GM12892 (cell line): ENCODE data around the gene TMEM107.

Experiments used
- DNase-seq: peaks from one replicate; pipeline ENCODE4 v3.0.0; 2011; ENCODE audit not compliant: insufficient read length
- FAIRE-seq: peaks from 2 replicates; lab custom pipeline; 2011; peaks lifted over from hg19 to GRCh38; lab: Jason Lieb, UNC
- POLR2A ChIP-seq: IDR thresholded peaks from 2 replicates; pipeline ENCODE4 v1.6.1; 2011; ENCODE audit warnings: low read depth, low read length, control low read depth
- POLR2AphosphoS5 ChIP-seq: IDR thresholded peaks from 2 replicates; pipeline ENCODE4 v1.6.1; 2011; ENCODE audit warnings: low read depth, low read length, control low read depth
- TAF1 ChIP-seq: IDR thresholded peaks from 2 replicates; pipeline ENCODE4 v1.6.1; 2011; ENCODE audit warnings: low read depth, mild to moderate bottlenecking, control low read depth, low read length, borderline replicate concordance

The TMEM107 gene

GRCh38 chr17:8133399-8133798 is 42.8 kb downstream of the TMEM107 start:
- DNase-seq (no peak), FAIRE-seq (no peak)

GRCh38 chr17:8131844-8132441 is 44.2 kb downstream of the TMEM107 start:
- DNase-seq (no peak), FAIRE-seq (no peak)
- TF ChIP-seq POLR2A = no peak
- no peak for TF ChIP-seq POLR2AphosphoS5
- no peak for TF ChIP-seq TAF1

More at GRCh38 chr17:8133399-8133798, 42.8 kb downstream of the TMEM107 start:
- TF ChIP-seq TAF1 = no peak
- no peak for TF ChIP-seq POLR2A
- no peak for TF ChIP-seq POLR2AphosphoS5

GRCh38 chr17:8128125-8128784 is 47.9 kb downstream of the TMEM107 start:
- TF ChIP-seq POLR2A (no peak), TAF1 (no peak), POLR2AphosphoS5 (no peak)
- DNase-seq = no peak
- FAIRE-seq = no peak

- DNase-seq (no peak), FAIRE-seq (peak; percentile 88)
- no peak for TF ChIP-seq TAF1
- no peak for TF ChIP-seq POLR2AphosphoS5
- no peak for TF ChIP-seq POLR2A
Measured at GRCh38 chr17:8126491-8127066, 49.6 kb downstream of the TMEM107 start.

GRCh38 chr17:8125947-8126490 is 50.2 kb downstream of the TMEM107 start:
- DNase-seq (no peak), FAIRE-seq (no peak)
- TF ChIP-seq TAF1 = no peak
- no peak for TF ChIP-seq POLR2AphosphoS5
- TF ChIP-seq POLR2A = no peak

GRCh38 chr17:8125154-8125946 is 50.8 kb downstream of the TMEM107 start:
- TF ChIP-seq TAF1 = no peak
- no peak for TF ChIP-seq POLR2AphosphoS5
- no peak for TF ChIP-seq POLR2A
- DNase-seq = no peak
- FAIRE-seq = no peak

GRCh38 chr17:8124350-8125153 is 51.6 kb downstream of the TMEM107 start:
- DNase-seq (no peak), FAIRE-seq (no peak)
- TF ChIP-seq POLR2AphosphoS5 = no peak
- no peak for TF ChIP-seq TAF1
- TF ChIP-seq POLR2A = no peak

- DNase-seq (no peak), FAIRE-seq (no peak)
- TF ChIP-seq POLR2AphosphoS5 (no peak), POLR2A (no peak), TAF1 (no peak)
Measured at GRCh38 chr17:8123695-8124349, 52.4 kb downstream of the TMEM107 start, which contains the start of gene HES7. TSS of gene HES7 (minus strand) at chr17:8124106. CDS start at chr17:8124084, 22 bp downstream.

GRCh38 chr17:8122924-8123694 is 53.1 kb downstream of the TMEM107 start:
- DNase-seq = no peak
- no peak for TF ChIP-seq POLR2AphosphoS5
- no peak for TF ChIP-seq TAF1
- TF ChIP-seq POLR2A = no peak
- FAIRE-seq = no peak
